Measurements from ENCODE around the gene VEPH1. TPM values are rescaled to one million over a fixed set of nuclear protein-coding genes. Genes with fewer than 3 reads are reported as not detected.

Gene VEPH1
- total and polyA plus RNA-seq, 7 experiments from 2014 or later: 0.22 to 0.48 TPM; not detected in 5

GRCh38 chr3:157523814-157524213, 20.6 kb upstream of the VEPH1 start:
- Histone ChIP-seq H3K4me1 (ENCODE audit: control insufficient read depth in 2 of 2, insufficient read depth in 2 of 2, low read length in 2 of 2) (no peaks in the 10 kb centered on the region), H3K27me3 (ENCODE audit: control insufficient read depth in 2 of 2, insufficient read depth in 2 of 2, low read length in 2 of 2) (no peaks in the 10 kb centered on the region), H3K27ac (ENCODE audit: low read depth, low read length) (no peak overlapping the region), H3K9me3 (ENCODE audit: control insufficient read depth in 2 of 3, low read length in 3 of 3) (no peaks in the 10 kb centered on the region), H3K36me3 (ENCODE audit: control insufficient read depth in 2 of 3, insufficient read depth in 3 of 3, low read length in 3 of 3) (no peaks in the 10 kb centered on the region), H3K4me3 (ENCODE audit: low read length) (no peak overlapping the region)
- Mint-ChIP-seq H3K27ac (no peak overlapping the region), H3K4me3 (no peak overlapping the region), H3K36me3 (no peaks in the 10 kb centered on the region), H3K27me3 (peaks cover 3 to 22% (median 14%) of the 10 kb centered on the region in 5 donors), H3K9me3 (peaks cover 0 to 10% (median 1%) of the 10 kb centered on the region in 11 donors), H3K4me1 (no peaks in the 10 kb centered on the region)
- POLR2A ChIA-PET: no interaction called here
- DNase-seq (no peak), ATAC-seq (no peak)
- intact Hi-C loops (cut with micrococcal nuclease): no loop called here
- CTCF ChIA-PET: no interaction called here

DNA sequence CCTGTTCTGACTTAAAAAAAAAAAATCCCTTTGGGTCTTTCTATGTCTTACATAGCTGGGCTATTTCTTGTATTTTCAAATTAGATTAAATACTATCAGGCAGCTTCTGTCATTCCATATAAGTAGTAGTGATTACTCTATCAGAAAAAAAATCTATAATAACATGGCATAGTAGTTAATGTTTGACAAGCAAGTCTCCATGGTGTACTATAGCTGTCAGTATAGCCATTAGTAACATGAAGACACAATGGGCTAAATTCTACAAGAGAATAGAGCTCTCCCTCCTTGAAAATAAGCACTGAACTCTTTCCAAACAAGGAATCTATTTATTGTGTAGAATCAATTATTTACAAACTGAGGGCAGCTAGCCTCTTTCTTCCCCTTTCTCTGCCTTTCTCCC, 19.4 kb upstream of the VEPH1 start:
- H3K27me3 ChIP-seq (ENCODE audit: control insufficient read depth in 2 of 2, insufficient read depth in 2 of 2, low read length in 2 of 2): no peaks in the 10 kb centered on the region
- H3K4me3 ChIP-seq (ENCODE audit: low read length): no peak overlapping the region
- H3K4me1 ChIP-seq (ENCODE audit: control insufficient read depth in 2 of 2, insufficient read depth in 2 of 2, low read length in 2 of 2): no peaks in the 10 kb centered on the region
- intact Hi-C loops (cut with micrococcal nuclease): no loop called here
- no peak for DNase-seq
- Mint-ChIP-seq H3K27me3 (peaks cover 3 to 22% (median 13%) of the 10 kb centered on the region in 5 donors), H3K36me3 (no peaks in the 10 kb centered on the region), H3K27ac (no peak overlapping the region), H3K9me3 (peaks cover 0 to 10% (median 1%) of the 10 kb centered on the region in 11 donors), H3K4me1 (no peaks in the 10 kb centered on the region), H3K4me3 (no peak overlapping the region)
- no peak for ATAC-seq
- no peak overlapping the region for H3K27ac ChIP-seq (ENCODE audit: low read depth, low read length)
- no peaks in the 10 kb centered on the region for H3K36me3 ChIP-seq (ENCODE audit: control insufficient read depth in 2 of 3, insufficient read depth in 3 of 3, low read length in 3 of 3)
- CTCF ChIA-PET: interaction anchor here (0.5 kb wide), 1 partner anchor 67 kb away, joined by 3 read pairs; no protein-coding TSS in a partner anchor
- POLR2A ChIA-PET: no interaction called here
- no peaks in the 10 kb centered on the region for H3K9me3 ChIP-seq (ENCODE audit: control insufficient read depth in 2 of 3, low read length in 3 of 3)

DNA sequence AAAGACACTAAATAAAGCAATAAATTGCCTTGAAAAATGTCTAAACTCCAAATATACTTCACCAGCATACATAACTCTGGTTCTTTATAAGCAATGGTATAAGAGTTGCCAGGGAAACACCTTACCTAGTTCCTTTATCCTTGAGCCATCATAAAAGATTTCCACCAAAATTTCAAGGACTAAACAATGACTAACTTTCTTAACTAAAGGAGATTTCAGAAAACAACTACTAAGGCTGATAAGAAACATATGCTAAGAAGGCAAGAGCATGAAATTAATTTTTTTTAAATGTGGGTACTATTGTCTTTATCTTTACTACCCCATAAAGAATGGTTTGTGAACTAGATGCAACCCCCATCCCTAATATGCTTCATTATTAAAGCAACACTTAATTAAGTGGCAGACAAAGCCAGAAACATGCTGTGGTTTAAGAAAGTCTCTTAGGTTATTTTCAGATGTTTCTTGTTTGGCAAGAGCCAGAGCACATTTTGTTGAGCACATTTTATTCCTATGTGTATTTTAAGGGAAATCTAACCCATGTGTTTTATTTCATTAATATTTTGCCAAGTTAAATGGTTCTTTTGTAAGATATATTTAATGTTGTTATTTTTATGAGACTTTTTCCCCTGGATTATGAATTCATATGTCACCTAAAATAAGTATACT, 17.4 kb upstream of the VEPH1 start:
- H3K36me3 Mint-ChIP-seq: no peaks in the 10 kb centered on the region
- Histone ChIP-seq H3K4me1 (ENCODE audit: control insufficient read depth in 2 of 2, insufficient read depth in 2 of 2, low read length in 2 of 2) (no peaks in the 10 kb centered on the region), H3K9me3 (ENCODE audit: control insufficient read depth in 2 of 3, low read length in 3 of 3) (no peaks in the 10 kb centered on the region), H3K4me3 (ENCODE audit: low read length) (no peak overlapping the region), H3K27me3 (ENCODE audit: control insufficient read depth in 2 of 2, insufficient read depth in 2 of 2, low read length in 2 of 2) (no peaks in the 10 kb centered on the region), H3K36me3 (ENCODE audit: control insufficient read depth in 2 of 3, insufficient read depth in 3 of 3, low read length in 3 of 3) (no peaks in the 10 kb centered on the region), H3K27ac (ENCODE audit: low read depth, low read length) (no peak overlapping the region)
- no peak overlapping the region for H3K4me3 Mint-ChIP-seq
- CTCF ChIA-PET: no interaction called here
- H3K9me3 Mint-ChIP-seq: peaks cover 0 to 10% (median 1%) of the 10 kb centered on the region in 11 donors
- POLR2A ChIA-PET: no interaction called here
- no peak for ATAC-seq
- intact Hi-C loops (cut with micrococcal nuclease): no loop called here
- H3K27ac Mint-ChIP-seq: no peak overlapping the region
- DNase-seq: no peak
- H3K27me3 Mint-ChIP-seq: peaks cover 3 to 22% (median 10%) of the 10 kb centered on the region in 5 donors
- H3K4me1 Mint-ChIP-seq: no peaks in the 10 kb centered on the region

- ATAC-seq: no peak
- no peaks in the 10 kb centered on the region for H3K4me1 ChIP-seq (ENCODE audit: control insufficient read depth in 2 of 2, insufficient read depth in 2 of 2, low read length in 2 of 2)
- ChIA-PET CTCF (no interaction called here), POLR2A (no interaction called here)
- intact Hi-C loops (cut with micrococcal nuclease): no loop called here
- Mint-ChIP-seq H3K27me3 (peaks cover under 1 to 10% (median 3%) of the 10 kb centered on the region in 5 donors), H3K4me3 (no peak overlapping the region), H3K9me3 (peaks cover 0 to 3% (median 0%) of the 10 kb centered on the region in 11 donors), H3K36me3 (no peaks in the 10 kb centered on the region), H3K4me1 (no peaks in the 10 kb centered on the region), H3K27ac (no peak overlapping the region)
- H3K4me3 ChIP-seq (ENCODE audit: low read length): no peak overlapping the region
- no peaks in the 10 kb centered on the region for H3K36me3 ChIP-seq (ENCODE audit: control insufficient read depth in 2 of 3, insufficient read depth in 3 of 3, low read length in 3 of 3)
- H3K9me3 ChIP-seq (ENCODE audit: control insufficient read depth in 2 of 3, low read length in 3 of 3): no peaks in the 10 kb centered on the region
- DNase-seq: no peak
- no peak overlapping the region for H3K27ac ChIP-seq (ENCODE audit: low read depth, low read length)
- H3K27me3 ChIP-seq (ENCODE audit: control insufficient read depth in 2 of 2, insufficient read depth in 2 of 2, low read length in 2 of 2): no peaks in the 10 kb centered on the region
Measured at GRCh38 chr3:157518881-157519280, 15.7 kb upstream of the VEPH1 start.

- Histone ChIP-seq H3K9me3 (ENCODE audit: control insufficient read depth in 2 of 3, low read length in 3 of 3) (no peaks in the 10 kb centered on the region), H3K27me3 (ENCODE audit: control insufficient read depth in 2 of 2, insufficient read depth in 2 of 2, low read length in 2 of 2) (no peaks in the 10 kb centered on the region), H3K27ac (ENCODE audit: low read depth, low read length) (no peak overlapping the region), H3K4me1 (ENCODE audit: control insufficient read depth in 2 of 2, insufficient read depth in 2 of 2, low read length in 2 of 2) (no peaks in the 10 kb centered on the region), H3K4me3 (ENCODE audit: low read length) (no peak overlapping the region), H3K36me3 (ENCODE audit: control insufficient read depth in 2 of 3, insufficient read depth in 3 of 3, low read length in 3 of 3) (no peaks in the 10 kb centered on the region)
- no peak overlapping the region for H3K4me3 Mint-ChIP-seq
- ATAC-seq (no peak), DNase-seq (no peak)
- H3K9me3 Mint-ChIP-seq: peaks cover 0 to 3% (median 0%) of the 10 kb centered on the region in 11 donors
- peaks cover 0 to 9% (median 2%) of the 10 kb centered on the region in 5 donors for H3K27me3 Mint-ChIP-seq
- no peaks in the 10 kb centered on the region for H3K4me1 Mint-ChIP-seq
- POLR2A ChIA-PET: no interaction called here
- CTCF ChIA-PET: no interaction called here
- intact Hi-C loops (cut with micrococcal nuclease): no loop called here
- no peaks in the 10 kb centered on the region for H3K36me3 Mint-ChIP-seq
- H3K27ac Mint-ChIP-seq: no peak overlapping the region
Measured at GRCh38 chr3:157516928-157517327, 13.7 kb upstream of the VEPH1 start.

DNA sequence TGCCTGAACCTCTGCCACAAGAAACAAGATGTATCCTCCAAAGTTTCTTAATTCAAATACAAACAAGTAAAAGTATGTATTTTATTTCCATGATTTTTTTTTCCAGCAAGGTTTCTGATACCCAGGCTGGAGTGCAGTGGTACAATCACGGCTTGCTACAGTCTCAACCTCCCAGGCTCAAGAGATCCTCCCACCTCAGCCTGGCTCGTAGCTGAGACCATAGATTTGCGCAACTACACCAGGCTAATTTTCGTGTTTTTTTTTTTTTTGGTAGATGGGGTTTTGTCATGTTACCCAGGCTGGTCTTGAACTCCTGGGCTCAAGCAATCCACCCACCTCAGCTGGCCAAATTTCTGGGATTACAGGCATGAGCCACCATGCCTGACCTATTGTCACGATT, 12.2 kb upstream of the VEPH1 start:
- Histone ChIP-seq H3K27ac (ENCODE audit: low read depth, low read length) (no peak overlapping the region), H3K9me3 (ENCODE audit: control insufficient read depth in 2 of 3, low read length in 3 of 3) (no peaks in the 10 kb centered on the region), H3K4me3 (ENCODE audit: low read length) (no peak overlapping the region), H3K27me3 (ENCODE audit: control insufficient read depth in 2 of 2, insufficient read depth in 2 of 2, low read length in 2 of 2) (no peaks in the 10 kb centered on the region), H3K36me3 (ENCODE audit: control insufficient read depth in 2 of 3, insufficient read depth in 3 of 3, low read length in 3 of 3) (no peaks in the 10 kb centered on the region), H3K4me1 (ENCODE audit: control insufficient read depth in 2 of 2, insufficient read depth in 2 of 2, low read length in 2 of 2) (no peaks in the 10 kb centered on the region)
- CTCF ChIA-PET: no interaction called here
- H3K9me3 Mint-ChIP-seq: peaks cover 0 to 6% (median 1%) of the 10 kb centered on the region in 11 donors
- no peak overlapping the region for H3K27ac Mint-ChIP-seq
- intact Hi-C loops (cut with micrococcal nuclease): no loop called here
- POLR2A ChIA-PET: no interaction called here
- DNase-seq (no peak), ATAC-seq (no peak)
- H3K36me3 Mint-ChIP-seq: no peaks in the 10 kb centered on the region
- no peaks in the 10 kb centered on the region for H3K4me1 Mint-ChIP-seq
- H3K27me3 Mint-ChIP-seq: peaks cover 0 to 3% (median 0%) of the 10 kb centered on the region in 5 donors
- no peak overlapping the region for H3K4me3 Mint-ChIP-seq

GRCh38 chr3:157514371-157514895, 11.2 kb upstream of the VEPH1 start:
- no peaks in the 10 kb centered on the region for H3K9me3 ChIP-seq (ENCODE audit: control insufficient read depth in 2 of 3, low read length in 3 of 3)
- H3K4me1 ChIP-seq (ENCODE audit: control insufficient read depth in 2 of 2, insufficient read depth in 2 of 2, low read length in 2 of 2): no peaks in the 10 kb centered on the region

More at GRCh38 chr3:157514371-157514895, 11.2 kb upstream of the VEPH1 start:
- intact Hi-C loops (cut with micrococcal nuclease): no loop called here
- Histone ChIP-seq H3K27ac (ENCODE audit: low read depth, low read length) (no peak overlapping the region), H3K4me3 (ENCODE audit: low read length) (no peak overlapping the region), H3K27me3 (ENCODE audit: control insufficient read depth in 2 of 2, insufficient read depth in 2 of 2, low read length in 2 of 2) (no peaks in the 10 kb centered on the region), H3K36me3 (ENCODE audit: control insufficient read depth in 2 of 3, insufficient read depth in 3 of 3, low read length in 3 of 3) (no peaks in the 10 kb centered on the region)
- POLR2A ChIA-PET: no interaction called here
- Mint-ChIP-seq H3K27me3 (peaks cover 0 to under 1% (median 0%) of the 10 kb centered on the region in 5 donors), H3K27ac (no peak overlapping the region), H3K9me3 (peaks cover 0 to 6% (median 0%) of the 10 kb centered on the region in 11 donors), H3K36me3 (no peaks in the 10 kb centered on the region), H3K4me1 (no peaks in the 10 kb centered on the region), H3K4me3 (no peak overlapping the region)
- CTCF ChIA-PET: no interaction called here
- ATAC-seq (no peak), DNase-seq (no peak)
